Left renal pelvis (tissue), 4 donors: Measurements from ENCODE around the gene RALGPS1. TPM values are rescaled to one million over a fixed set of nuclear protein-coding genes. Genes with fewer than 3 reads are reported as not detected.

ENCODE experiments used
- DNase-seq, 4 donors: peaks; one replicate each; pipeline ENCODE4 v3.0.0-alpha.2; 2013; ENCODE audit warnings: low read depth in 4 of 4, low spot score in 3 of 4
- polyA plus RNA-seq, 4 donors: library from polyadenylated mRNA; unstranded; fragments of 120-200 nt; gene quantifications; one replicate each; pipeline ENCODE4 v1.2.1, GENCODE V29; 2013; ENCODE audit not compliant: insufficient read length in 4 of 4

Gene RALGPS1
- polyA plus RNA-seq, 4 donors, result 9.2 to 27.6 (median 24.5) TPM

DNA sequence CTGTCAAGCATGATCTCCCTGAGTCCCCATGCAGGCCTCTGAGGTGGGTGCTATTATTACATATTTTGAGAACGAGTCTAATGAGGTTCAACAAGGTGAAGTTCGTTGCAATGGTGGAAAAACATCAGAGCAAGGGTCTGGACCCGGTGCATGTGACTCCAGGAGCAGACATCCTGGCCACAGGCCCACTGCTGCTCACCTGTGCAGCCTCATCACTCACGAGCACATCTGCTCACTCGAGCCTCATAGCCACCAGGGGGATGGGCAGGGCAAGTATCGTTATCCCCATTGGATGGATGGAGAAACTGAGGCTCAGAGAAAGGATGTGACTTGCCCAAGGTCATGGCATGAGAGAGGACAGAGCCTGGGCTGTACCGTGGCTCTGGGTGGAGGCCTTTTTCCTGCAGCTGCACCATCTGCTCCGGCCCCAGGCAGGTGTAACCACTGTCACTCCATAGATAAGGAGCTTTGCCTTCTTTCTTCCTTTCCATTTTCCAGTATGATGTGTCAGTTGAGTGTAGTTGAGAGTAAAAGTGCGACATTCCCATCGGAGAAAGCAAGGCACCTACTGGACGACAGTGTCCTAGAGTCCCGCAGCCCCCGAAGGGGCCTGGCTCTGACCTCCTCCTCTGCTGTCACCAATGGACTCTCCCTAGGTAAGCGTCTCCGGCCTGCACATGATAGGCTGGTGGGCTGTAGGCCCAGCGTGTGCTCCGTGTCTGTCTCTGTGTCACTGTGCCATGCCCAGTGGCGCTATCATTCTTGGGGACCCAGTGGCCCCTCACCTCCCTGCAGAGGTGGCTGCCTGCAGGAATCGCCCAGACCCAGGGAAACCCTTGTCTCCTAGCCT, 281.6 kb downstream of the RALGPS1 start:
- no peak for DNase-seq

- DNase-seq, result no peak
These were observed 282.2 kb downstream of the RALGPS1 start for GRCh38 chr9:127196826-127197145.

DNA sequence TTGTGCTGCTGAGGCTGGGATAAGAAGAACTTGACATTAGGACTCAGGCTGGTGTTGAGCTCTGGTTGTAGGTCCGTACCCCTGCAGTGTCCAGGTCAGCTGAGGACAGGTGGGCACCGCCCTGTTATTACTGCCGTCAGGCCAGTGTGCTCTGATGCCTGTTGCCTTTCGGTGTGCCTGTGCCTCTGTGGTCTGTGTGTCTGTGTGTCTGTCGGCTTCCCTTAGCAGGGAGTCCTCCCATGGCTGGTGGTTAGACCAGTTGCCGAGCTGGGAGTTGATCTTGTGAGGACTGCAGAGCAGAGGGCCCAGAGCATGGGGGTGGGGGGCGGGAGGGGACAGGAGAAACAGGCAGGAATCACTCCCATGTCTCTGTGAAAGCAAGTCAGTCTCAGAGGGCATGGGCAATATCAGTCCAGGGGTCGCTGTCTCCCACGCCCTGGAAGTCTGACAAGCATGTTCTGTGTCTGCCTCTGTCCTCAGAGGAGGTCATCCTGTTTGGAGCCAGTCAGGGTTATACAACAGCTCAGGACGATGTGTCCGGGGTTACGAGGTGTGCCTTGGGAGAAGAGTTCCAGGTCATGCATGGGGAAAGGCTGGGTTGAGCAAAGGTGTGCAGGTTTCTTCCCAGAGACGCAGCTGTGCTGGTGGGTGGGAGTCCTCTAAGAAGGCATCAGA, 282.7 kb downstream of the RALGPS1 start:
- no peak for DNase-seq

DNA sequence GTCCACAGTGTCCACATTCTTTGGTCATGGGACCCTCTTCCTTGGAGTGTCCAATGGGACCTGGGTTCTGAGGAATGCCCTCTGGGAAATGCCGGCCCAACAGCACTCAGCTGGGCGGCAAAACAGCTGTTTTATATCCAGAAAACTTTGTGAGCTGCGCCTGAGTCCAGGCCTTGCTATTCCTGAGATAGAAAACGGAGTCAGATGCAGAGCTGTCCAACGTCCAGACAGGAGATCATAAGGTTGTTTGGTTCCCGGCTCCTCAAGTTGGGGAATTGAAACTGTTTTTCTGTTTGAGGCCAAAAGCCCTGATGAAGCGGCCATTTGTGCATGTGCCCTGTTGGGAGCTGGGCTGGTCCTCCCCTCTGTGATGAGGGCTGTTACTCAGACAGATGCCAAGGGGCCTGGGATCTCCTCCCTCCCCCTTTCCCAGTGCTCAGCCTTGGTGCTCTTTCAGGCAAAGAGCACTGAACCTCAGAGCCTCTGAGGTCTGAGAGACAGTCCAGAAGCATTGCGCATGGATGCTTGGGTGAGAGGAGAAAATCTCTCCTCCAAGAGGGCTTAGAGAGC, 283.4 kb downstream of the RALGPS1 start:
- no peak for DNase-seq

GRCh38 chr9:127198587-127198986, 284.0 kb downstream of the RALGPS1 start:
- DNase-seq, result no peak

DNA sequence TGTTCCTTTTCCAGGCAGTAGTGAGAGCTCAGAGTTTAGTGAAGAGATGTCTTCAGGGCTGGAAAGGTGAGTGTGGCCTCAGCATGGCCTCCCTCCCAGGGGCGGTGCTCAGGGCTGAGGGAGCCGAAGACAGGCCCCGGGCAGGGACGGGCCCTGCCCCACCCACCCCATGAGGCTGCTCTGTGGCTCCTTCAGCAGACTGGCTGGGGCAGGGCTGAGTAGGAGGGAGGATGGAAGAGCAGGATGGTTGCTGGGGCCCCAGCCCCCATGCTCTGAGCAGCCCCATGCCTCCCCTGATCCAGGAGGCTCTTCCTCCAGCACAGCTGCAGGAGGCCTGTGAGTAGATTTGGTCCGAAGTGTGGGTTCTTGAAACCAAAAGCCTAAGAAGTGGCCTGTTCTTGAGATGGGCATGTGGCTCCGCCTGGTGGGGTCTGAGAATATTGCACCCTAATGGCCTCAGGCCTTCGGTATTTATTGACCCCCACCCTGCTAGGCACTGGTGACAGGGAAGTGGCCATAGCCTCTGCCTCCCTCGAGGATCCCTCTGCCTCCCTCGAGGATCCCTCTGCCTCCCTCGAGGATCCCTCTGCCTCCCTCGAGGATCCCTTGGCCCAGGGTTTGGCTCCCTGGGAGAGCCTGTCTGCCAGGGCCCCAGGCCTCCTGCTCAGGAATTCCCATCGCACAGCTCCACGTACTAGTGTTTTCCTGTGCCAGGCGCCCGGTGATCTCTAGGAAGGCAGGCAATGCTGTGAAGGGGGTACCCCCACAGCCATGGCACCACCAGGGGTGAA, 284.6 kb downstream of the RALGPS1 start:
- DNase-seq, result peak in 3 of 4 donors; percentile 54 to 59 (median 57)

GRCh38 chr9:127200106-127200862, 285.7 kb downstream of the RALGPS1 start:
- DNase-seq, result no peak

GRCh38 chr9:127201071-127201541, 286.5 kb downstream of the RALGPS1 start:
- no peak for DNase-seq

DNA sequence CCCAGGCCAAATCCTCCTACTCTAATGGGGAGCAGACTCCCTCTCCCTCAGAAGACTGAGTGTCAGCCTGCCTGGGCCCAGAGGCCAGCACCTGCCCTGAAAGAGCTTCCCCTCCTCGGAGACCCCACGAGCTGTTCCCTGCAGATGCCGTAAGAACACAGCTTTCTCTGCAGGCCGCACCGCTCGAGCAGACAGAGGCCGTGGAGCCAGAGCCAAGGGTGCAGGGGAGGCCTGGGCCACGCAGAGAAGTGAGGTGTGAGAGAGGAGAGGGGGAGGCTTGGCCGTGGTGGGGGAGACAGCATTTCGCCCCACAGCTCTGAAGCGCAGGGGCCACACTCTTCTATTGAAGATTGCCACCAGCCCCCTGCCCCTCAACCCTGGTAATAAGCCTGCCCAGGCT, 287.1 kb downstream of the RALGPS1 start:
- no peak for DNase-seq

DNA sequence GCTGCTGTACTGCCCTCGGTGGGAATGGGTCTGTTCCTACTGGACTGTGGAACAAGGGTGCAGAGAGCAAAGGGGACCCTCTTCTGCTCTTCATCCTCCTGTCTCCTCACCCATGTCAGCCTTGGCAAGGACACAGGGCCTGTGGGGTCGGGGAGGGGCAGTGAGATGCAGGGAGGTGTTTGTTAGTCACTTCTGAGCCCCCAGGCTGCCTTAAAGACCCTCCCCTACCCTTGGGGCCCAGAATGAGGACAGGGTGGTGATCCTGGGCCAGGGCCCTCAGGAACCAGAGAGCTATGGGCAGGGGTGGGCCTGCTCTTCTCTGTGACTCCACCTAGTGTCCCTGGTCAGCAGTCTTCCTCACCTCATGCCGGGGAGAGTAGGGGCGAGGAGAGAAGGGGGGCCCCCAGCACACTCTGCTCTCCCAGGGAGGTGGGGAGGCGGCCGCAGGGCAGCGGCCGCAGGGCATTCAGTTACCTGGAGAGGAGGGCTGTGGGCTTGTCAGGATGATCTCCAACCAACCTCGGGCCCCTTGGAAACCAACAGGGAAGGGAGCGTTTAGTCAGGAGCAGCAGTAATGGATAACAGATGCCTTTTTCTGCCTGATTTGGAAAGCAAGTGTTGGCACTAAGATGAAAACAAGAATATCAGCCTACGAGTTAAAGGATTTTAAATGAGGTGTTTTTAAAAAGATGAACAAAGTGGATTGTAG, 288.0 kb downstream of the RALGPS1 start:
- no peak for DNase-seq

DNA sequence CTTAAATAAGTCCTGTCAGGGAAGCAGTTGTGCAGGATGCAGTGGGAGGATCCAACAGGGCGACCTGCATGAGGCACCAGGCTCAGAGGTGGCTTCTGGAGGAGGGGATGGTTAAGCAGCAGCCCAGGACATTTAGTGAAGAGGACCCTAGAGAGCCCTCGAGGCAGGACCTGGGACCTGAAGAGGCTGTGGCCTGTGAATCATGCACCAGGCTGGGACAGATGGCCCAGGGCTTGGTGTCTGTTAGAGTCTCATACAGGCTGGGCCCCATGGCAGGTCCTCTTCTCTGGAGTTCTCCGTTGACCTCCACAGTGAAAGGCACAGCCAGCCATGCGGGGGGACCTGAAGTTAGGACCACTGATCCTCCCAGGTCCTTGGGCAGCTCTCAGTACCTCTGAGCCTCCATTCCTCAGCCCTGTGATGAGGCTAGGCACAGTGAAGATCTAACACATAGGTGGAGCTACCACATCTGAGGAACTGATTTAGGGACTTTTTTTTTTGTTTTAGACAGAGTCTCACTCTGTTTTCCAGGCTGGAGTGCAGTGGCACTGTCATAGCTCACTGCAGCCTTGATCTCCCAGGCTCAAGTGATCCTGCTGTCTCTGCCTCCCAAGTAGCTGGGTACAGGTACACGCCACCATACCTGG, 289.2 kb downstream of the RALGPS1 start:
- no peak for DNase-seq

DNA sequence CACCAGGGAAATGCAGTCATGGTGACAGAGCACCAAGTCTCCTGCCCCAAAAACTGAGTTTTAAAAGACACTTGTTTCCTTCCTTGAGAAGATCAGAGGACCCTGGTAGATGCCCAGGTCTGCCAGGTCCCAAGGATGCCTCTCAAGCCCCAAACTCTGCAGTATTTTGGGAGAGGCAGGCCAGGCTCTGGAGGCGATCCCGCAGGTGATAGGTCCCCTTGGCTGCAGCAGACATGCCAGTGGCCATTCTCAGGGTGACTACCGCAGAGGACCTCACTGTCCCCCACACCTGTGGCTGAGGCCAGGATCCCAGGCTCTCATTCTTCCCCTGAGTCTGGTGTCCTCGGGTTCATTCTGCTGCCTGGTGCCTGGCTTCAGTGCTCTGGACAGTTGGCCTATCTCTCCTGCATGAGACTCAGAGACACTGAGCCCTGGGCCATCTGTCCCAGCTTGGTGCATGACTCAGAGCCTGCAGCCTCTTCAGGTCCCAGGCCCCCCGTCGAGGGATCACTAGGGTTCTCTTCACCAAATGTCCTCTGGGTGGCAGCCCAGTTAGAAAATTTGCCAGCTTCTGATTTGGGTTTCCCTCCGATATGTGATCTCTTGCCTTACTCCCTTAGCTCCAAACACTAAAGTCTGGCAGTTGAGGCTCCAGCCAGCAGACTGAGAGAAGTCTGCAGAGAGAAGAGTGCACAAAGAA, 290.3 kb downstream of the RALGPS1 start:
- no peak for DNase-seq

DNA sequence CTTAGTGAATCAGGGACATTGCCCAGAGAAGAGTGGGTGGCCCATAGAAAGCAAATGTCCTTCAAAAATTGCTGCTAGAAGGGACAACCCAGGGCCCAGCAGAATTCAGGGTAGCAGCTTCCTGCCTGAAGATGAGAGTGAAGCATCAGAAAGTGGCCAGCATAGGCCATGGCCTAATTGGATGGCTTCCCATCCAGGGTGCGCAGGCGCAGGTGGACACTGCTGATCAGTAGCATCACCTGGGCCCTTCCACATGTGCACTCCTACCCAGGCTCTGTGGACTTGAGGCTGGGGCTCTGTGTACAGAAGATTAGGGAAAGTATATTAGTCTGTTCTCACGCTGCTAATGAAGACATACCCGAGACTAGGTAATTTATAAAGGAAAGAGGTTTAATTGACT, 291.4 kb downstream of the RALGPS1 start:
- DNase-seq, result no peak

DNA sequence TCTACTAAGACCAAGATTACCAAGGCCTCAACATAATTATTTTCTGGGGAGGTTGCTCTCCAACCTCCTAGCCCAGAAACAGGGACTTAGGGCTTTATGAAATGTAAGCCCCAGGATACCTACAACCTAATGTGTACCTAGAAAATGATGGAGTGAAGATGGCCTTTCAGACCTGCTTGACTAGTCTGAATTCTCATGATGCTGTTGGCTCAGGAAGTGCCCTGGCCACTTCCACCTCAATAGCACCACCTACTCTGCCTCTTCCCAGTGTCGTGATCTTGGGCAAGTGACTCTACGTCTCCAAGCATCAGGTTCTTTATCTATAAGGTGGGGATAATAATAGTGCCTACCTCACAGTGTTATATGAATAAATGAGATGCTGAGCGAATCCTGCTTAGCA, 292.1 kb downstream of the RALGPS1 start:
- no peak for DNase-seq

- no peak for DNase-seq
These were observed 293.3 kb downstream of the RALGPS1 start for GRCh38 chr9:127207734-127208410.

DNA sequence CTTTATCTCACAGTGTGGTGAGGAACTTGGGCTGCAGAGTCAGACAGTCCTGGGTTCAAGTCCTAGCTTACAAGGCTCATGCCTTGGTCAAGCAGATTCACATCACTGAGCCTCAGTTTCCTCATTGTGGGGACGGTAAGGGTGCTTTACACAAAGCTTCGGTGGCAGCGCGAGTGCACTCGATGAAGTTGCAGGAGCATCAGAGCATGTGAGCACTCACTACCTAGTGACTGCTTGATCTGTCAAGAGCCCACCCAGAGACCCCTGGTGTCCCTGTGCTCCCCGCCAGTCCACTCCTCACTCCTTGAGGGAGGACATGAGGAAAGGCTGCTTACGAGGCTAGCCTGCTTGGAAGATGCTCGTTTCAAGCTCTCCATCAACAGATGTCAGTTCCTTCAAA, 293.8 kb downstream of the RALGPS1 start:
- DNase-seq, result no peak

GRCh38 chr9:127209220-127209619, 294.6 kb downstream of the RALGPS1 start:
- no peak for DNase-seq
